CD4-positive, CD25-positive, alpha-beta regulatory T cell (primary cell): ENCODE data around the gene ZNF414. TPM values are rescaled to one million over a fixed set of nuclear protein-coding genes. Genes with fewer than 3 reads are reported as not detected.
A peak's percentile ranks its signal among the peaks of the same experiment; 100 is the strongest.

Experiments used
- ATAC-seq, 2 donors: fragments of 150-1000 bp; cut with Tn5 transposase; one replicate each; pipeline ENCODE4 v1.10.0; 2021; ENCODE audit warnings: low read depth in 2 of 2, moderate number of reproducible peaks in 2 of 2, moderate library complexity in 1 of 2
- DNase-seq, 3 donors: peaks; one replicate each; pipeline versions ENCODE4 v3.0.0 to v3.0.0-alpha.2; 2012 to 2022; ENCODE audit warnings: mixed read lengths in 1 of 3
- H3K27ac ChIP-seq: one replicate; pipeline ENCODE4 v1.7.0; 2013; ENCODE audit warnings: mild to moderate bottlenecking, low read length; ENCODE audit not compliant: insufficient read depth, poor library complexity, severe bottlenecking
- H3K27me3 ChIP-seq: one replicate; pipeline ENCODE4 v1.7.0; 2013; ENCODE audit warnings: low read length; ENCODE audit not compliant: control insufficient read depth, insufficient read depth
- H3K36me3 ChIP-seq: one replicate; pipeline ENCODE4 v1.7.0; 2013; ENCODE audit warnings: mild to moderate bottlenecking, low read length, moderate library complexity; ENCODE audit not compliant: control insufficient read depth, insufficient read depth
- H3K4me1 ChIP-seq: 2 replicates; pipeline ENCODE4 v1.7.0; 2013; ENCODE audit warnings: mild to moderate bottlenecking, low read length; ENCODE audit not compliant: insufficient read depth, control insufficient read depth, poor library complexity, severe bottlenecking
- H3K4me3 ChIP-seq: one replicate; pipeline ENCODE4 v1.7.0; 2013; ENCODE audit warnings: low read depth, mild to moderate bottlenecking, low read length, moderate library complexity
- H3K9me3 ChIP-seq, 2 experiments: 1 replicate in 1 of 2; 2 replicates in 1 of 2; pipeline ENCODE4 v1.7.0; 2013; ENCODE audit warnings: low read length in 2 of 2, mild to moderate bottlenecking in 1 of 2, moderate library complexity in 1 of 2; ENCODE audit not compliant: control insufficient read depth in 2 of 2
- H3K27ac Mint-ChIP-seq, 3 donors: one replicate each; pipeline ENCODE4 v1.8.0; 2020 to 2022; ENCODE audit warnings: mild to moderate bottlenecking in 3 of 3, mixed read lengths in 3 of 3, moderate library complexity in 2 of 3
- H3K27me3 Mint-ChIP-seq: one replicate; pipeline ENCODE4 v1.8.0; 2022; ENCODE audit warnings: mild to moderate bottlenecking, mixed read lengths
- H3K36me3 Mint-ChIP-seq: one replicate; pipeline ENCODE4 v1.8.0; 2020; ENCODE audit warnings: mixed read lengths
- H3K4me1 Mint-ChIP-seq, 4 donors: one replicate each; pipeline ENCODE4 v1.8.0; 2020 to 2022; ENCODE audit warnings: mixed read lengths in 4 of 4, mild to moderate bottlenecking in 1 of 4
- H3K4me3 Mint-ChIP-seq, 4 donors: one replicate each; pipeline ENCODE4 v1.8.0; 2020 to 2022; ENCODE audit warnings: mild to moderate bottlenecking in 4 of 4, mixed read lengths in 4 of 4, moderate library complexity in 3 of 4
- H3K9me3 Mint-ChIP-seq, 7 donors: one replicate each; pipeline ENCODE4 v1.8.0; 2020 to 2022; ENCODE audit warnings: mixed read lengths in 7 of 7, mild to moderate bottlenecking in 3 of 7, moderate library complexity in 2 of 7
- polyA plus RNA-seq, 4 donors: library from polyadenylated mRNA; unstranded; fragments of 300-500 nt; fragmentation: Illumina TruSeq; gene quantifications; one replicate each; pipeline ENCODE4 v1.2.3, GENCODE V29; 2021
- total RNA-seq: library from RNA; stranded (reverse); gene quantifications from one replicate; pipeline ENCODE4 v1.2.3, GENCODE V29; 2022

The ZNF414 gene
- total and polyA plus RNA-seq, 5 donors from 2014 or later: 9.7 to 35.1 (median 12.9) TPM

DNA sequence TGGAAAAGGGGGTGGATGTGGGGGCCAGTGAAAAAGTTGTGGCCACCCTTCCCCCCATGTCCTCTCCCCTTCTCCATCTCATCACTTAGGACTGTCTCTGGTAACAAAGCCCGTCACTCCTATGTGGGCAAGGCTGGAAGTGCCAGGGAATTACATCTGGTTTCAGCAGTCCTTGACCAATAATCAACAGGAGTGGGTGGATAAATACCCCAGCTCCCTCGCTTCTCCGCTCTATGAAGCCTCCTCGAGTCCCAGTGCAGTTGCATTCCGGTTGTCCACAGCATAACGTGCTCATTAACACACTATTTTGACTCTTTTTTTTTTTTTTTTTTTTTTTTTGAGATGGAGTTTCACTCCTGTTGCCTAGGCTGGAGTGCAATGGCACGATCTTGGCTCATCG is 31.8 kb upstream of the ZNF414 start:
- Histone ChIP-seq H3K27ac (no peak overlapping the region), H3K4me1 (no peaks in the 10 kb centered on the region), H3K9me3 (no peaks in the 10 kb centered on the region), H3K27me3 (no peaks in the 10 kb centered on the region), H3K36me3 (peaks cover 48% of the 10 kb centered on the region), H3K4me3 (no peak overlapping the region)
- Mint-ChIP-seq H3K27me3 (no peaks in the 10 kb centered on the region), H3K9me3 (no peaks in the 10 kb centered on the region), H3K36me3 (peaks cover 2% of the 10 kb centered on the region), H3K27ac (no peak overlapping the region), H3K4me3 (no peak overlapping the region), H3K4me1 (no peaks in the 10 kb centered on the region)
- ATAC-seq: no peak
- DNase-seq: no peak

DNA sequence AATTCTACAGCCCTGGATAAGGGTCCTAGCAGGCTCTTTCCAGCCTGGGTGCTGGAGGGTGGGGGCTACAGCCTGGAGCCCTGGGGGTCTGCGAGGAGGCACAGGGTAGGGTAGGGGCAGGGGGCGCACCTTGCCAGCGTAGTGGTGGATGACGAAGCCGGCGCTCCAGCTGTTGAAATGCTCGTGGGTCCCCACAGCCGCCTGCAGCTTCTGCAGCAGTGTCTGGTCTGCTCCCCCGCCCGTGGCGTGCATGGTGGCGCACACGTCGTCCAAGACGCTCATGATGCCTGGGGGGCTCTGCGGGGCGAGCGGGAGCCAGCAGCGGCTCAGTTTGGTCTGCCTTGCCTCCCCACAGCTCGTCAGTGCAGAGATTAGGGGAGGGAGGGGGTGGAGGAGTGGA is 30.2 kb upstream of the ZNF414 start:
- Mint-ChIP-seq H3K4me3 (no peak overlapping the region), H3K9me3 (no peaks in the 10 kb centered on the region), H3K27ac (no peak overlapping the region), H3K27me3 (no peaks in the 10 kb centered on the region), H3K36me3 (peaks cover 2% of the 10 kb centered on the region), H3K4me1 (no peaks in the 10 kb centered on the region)
- Histone ChIP-seq H3K27me3 (no peaks in the 10 kb centered on the region), H3K4me1 (no peaks in the 10 kb centered on the region), H3K4me3 (no peak overlapping the region), H3K27ac (no peak overlapping the region), H3K9me3 (no peaks in the 10 kb centered on the region), H3K36me3 (peaks cover 47% of the 10 kb centered on the region)
- ATAC-seq: no peak
- DNase-seq: no peak

DNA sequence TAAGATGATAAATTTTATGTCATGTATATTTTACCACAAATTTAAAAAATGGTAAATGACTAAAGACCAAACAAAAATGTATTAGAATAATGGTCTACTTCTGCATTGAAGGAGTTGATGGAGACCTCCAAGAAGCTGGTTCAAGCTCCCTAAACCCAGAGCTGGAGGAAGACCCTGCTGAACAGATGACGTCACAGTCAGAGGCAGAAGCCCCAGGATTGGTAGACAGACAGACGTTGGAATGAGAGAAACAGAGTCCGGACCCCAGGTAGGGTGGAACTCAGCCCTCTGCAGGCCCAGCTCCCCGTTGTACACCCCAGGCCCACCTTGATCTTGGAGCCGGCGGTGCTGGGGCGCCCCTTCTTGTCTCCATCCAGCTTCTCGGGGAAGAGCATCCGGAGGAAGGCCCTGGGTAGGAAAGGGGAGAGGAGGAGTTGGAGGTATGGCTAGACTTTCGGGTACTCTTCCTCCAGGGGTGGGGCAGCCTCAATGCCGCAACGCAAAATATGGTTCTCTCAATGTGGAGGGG is 25.7 kb upstream of the ZNF414 start:
- Histone ChIP-seq H3K27me3 (no peaks in the 10 kb centered on the region), H3K9me3 (no peaks in the 10 kb centered on the region), H3K4me3 (no peak overlapping the region), H3K36me3 (peaks cover 50% of the 10 kb centered on the region), H3K4me1 (no peaks in the 10 kb centered on the region), H3K27ac (no peak overlapping the region)
- no peaks in the 10 kb centered on the region for H3K27me3 Mint-ChIP-seq
- DNase-seq: no peak
- H3K9me3 Mint-ChIP-seq: no peaks in the 10 kb centered on the region
- ATAC-seq: no peak
- no peak overlapping the region for H3K27ac Mint-ChIP-seq
- H3K4me1 Mint-ChIP-seq: no peaks in the 10 kb centered on the region
- peaks cover 4% of the 10 kb centered on the region for H3K36me3 Mint-ChIP-seq
- H3K4me3 Mint-ChIP-seq: no peak overlapping the region

DNA sequence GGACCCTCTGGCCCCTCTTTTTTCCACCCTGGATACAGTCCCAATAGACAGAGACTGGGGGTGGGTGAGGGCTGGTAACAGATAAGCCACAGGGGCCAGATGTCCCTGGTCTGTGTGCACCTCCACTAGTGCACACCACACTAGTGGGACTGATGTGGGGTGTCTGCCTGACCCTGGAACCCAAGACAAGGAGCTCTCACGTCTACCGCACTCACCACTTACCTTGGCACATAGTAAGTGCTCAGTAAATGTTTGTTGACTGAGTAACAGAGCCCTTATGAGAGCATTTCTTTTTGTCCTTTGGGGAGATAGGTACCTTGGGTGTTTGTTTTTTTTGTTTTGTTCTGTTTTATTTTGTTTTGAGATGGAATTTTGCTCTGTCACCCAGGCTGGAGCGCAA is 23.1 kb upstream of the ZNF414 start:
- Mint-ChIP-seq H3K9me3 (no peaks in the 10 kb centered on the region), H3K27ac (peak overlapping the region in 1 of 3 donors; percentile 20), H3K4me1 (peaks cover 0 to 5% (median 0%) of the 10 kb centered on the region in 4 donors), H3K4me3 (no peak overlapping the region), H3K36me3 (peaks cover 4% of the 10 kb centered on the region), H3K27me3 (no peaks in the 10 kb centered on the region)
- Histone ChIP-seq H3K27me3 (no peaks in the 10 kb centered on the region), H3K9me3 (no peaks in the 10 kb centered on the region), H3K27ac (no peak overlapping the region), H3K4me1 (no peaks in the 10 kb centered on the region), H3K36me3 (peaks cover 58% of the 10 kb centered on the region), H3K4me3 (no peak overlapping the region)
- DNase-seq (no peak), ATAC-seq (no peak)

DNA sequence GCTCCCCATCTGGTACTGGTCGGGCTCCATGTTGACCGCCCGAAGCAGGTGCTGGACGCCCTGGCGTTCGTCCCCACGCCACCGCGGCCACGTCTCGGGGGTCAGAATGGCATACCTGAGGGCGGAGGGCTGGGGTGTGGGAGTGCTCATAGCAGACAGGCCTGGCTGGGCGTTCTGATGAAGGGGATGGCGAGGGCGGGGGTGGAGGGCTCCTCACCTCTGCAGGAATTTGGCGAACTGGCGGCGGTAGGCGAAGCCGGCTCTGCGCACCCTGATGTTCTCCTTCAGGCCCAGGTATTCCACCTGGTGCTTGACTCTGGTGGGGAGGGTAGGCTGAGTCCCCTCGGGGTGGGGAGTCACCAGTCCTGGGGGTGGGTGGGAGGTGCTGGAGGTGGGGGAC is 22.3 kb upstream of the ZNF414 start:
- H3K9me3 Mint-ChIP-seq: no peaks in the 10 kb centered on the region
- Histone ChIP-seq H3K27ac (no peak overlapping the region), H3K4me1 (no peaks in the 10 kb centered on the region), H3K9me3 (no peaks in the 10 kb centered on the region), H3K4me3 (no peak overlapping the region), H3K36me3 (peaks cover 57% of the 10 kb centered on the region), H3K27me3 (no peaks in the 10 kb centered on the region)
- ATAC-seq: no peak
- H3K4me1 Mint-ChIP-seq: peaks cover 0 to 6% (median 0%) of the 10 kb centered on the region in 4 donors
- peaks cover 4% of the 10 kb centered on the region for H3K36me3 Mint-ChIP-seq
- no peak for DNase-seq
- no peaks in the 10 kb centered on the region for H3K27me3 Mint-ChIP-seq
- peak overlapping the region in 2 of 3 donors; percentile 22 to 70 for H3K27ac Mint-ChIP-seq
- H3K4me3 Mint-ChIP-seq: no peak overlapping the region

DNA sequence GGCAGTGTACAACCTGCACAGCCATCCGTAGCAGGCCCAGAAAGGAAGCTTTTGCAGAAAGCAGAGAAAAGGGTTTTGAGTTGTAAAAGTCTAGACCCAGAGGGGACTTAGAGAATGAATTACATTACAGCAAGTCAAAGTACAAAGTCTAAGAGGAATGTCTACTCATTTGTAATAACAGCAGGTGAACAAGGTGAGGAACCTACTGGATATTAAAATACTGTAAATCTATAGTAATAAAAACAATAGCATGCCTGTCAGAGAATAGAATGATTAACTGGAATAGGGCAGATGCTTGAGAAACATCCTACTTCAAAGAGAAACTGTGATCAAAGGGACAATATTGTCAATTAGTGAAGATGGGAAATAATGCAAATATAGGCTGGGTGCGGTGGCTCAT is 18.3 kb upstream of the ZNF414 start:
- ATAC-seq (no peak), DNase-seq (no peak)
- H3K9me3 Mint-ChIP-seq: no peaks in the 10 kb centered on the region
- no peaks in the 10 kb centered on the region for H3K27me3 Mint-ChIP-seq
- H3K4me3 ChIP-seq: no peak overlapping the region
- no peaks in the 10 kb centered on the region for H3K9me3 ChIP-seq
- H3K4me1 Mint-ChIP-seq: peaks cover 0 to 12% (median 5%) of the 10 kb centered on the region in 4 donors
- no peaks in the 10 kb centered on the region for H3K27me3 ChIP-seq
- peaks cover 23% of the 10 kb centered on the region for H3K36me3 Mint-ChIP-seq
- no peak overlapping the region for H3K4me3 Mint-ChIP-seq
- H3K27ac Mint-ChIP-seq: peak overlapping the region in 2 of 3 donors; percentile 14 to 71
- peaks cover 65% of the 10 kb centered on the region for H3K36me3 ChIP-seq
- H3K4me1 ChIP-seq: no peaks in the 10 kb centered on the region
- H3K27ac ChIP-seq: no peak overlapping the region

DNA sequence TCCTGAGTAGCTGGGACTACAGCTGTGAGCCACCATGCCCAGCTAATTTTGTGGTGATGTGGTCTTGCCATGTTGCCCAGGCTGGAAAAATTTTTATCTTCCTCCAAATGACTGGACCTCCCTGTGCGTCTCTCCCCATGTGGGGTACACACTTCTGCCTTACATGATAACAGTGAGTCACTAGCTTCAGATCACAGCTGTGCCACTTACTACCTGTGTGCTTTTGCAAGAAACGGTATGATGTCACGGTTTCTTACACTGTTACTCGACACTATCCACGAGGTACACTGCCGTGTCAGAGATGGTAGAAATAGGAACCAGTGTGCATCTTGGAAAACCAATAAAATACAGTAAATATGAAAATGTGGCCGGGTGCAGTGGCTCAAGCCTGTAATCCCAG is 17.5 kb upstream of the ZNF414 start:
- ATAC-seq: no peak
- no peaks in the 10 kb centered on the region for H3K27me3 ChIP-seq
- H3K36me3 ChIP-seq: peaks cover 67% of the 10 kb centered on the region

DNA sequence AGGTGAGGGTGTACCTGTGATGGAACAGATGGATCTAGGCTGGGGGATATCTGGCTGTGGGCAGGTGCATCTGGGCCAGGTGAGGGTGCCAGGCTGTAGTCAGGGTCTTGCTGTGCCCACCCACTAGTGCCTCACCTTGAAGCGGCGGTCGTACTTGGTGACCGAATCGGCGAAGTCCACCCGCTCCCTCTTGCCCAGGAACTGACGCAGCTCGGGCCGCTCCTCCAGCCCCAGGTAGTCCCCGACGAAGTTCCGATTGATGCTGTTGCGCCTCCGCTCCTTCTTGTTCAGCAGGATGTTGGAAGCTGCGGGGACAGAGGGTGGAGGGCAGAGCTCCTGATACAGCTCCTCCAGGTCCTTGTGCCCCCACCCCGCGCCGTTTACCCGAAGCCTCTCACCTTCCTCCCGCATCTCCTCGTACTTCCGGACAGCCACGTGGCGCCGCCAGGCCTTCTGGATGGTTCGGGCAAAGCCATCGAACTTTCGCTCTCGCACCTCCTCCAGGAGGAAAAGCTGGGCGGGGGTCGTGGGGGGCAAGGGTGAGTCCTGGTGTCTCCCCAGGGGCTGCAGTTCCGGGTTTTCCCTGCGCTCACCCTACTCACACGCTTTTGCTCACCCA is 16.2 kb upstream of the ZNF414 start:
- H3K4me1 ChIP-seq: no peaks in the 10 kb centered on the region
- peak overlapping the region in 1 of 3 donors; percentile 87 for H3K27ac Mint-ChIP-seq
- peaks cover 0 to 17% (median 5%) of the 10 kb centered on the region in 4 donors for H3K4me1 Mint-ChIP-seq
- no peaks in the 10 kb centered on the region for H3K27me3 ChIP-seq
- DNase-seq: no peak
- H3K9me3 ChIP-seq: no peaks in the 10 kb centered on the region
- no peaks in the 10 kb centered on the region for H3K27me3 Mint-ChIP-seq
- H3K27ac ChIP-seq: no peak overlapping the region
- no peak overlapping the region for H3K4me3 Mint-ChIP-seq
- H3K36me3 Mint-ChIP-seq: peaks cover 25% of the 10 kb centered on the region
- ATAC-seq: no peak
- H3K36me3 ChIP-seq: peaks cover 71% of the 10 kb centered on the region
- no peak overlapping the region for H3K4me3 ChIP-seq
- no peaks in the 10 kb centered on the region for H3K9me3 Mint-ChIP-seq

More for the DNA sequence above, 17.5 kb upstream of the ZNF414 start:
- Mint-ChIP-seq H3K9me3 (no peaks in the 10 kb centered on the region), H3K4me3 (no peak overlapping the region), H3K36me3 (peaks cover 29% of the 10 kb centered on the region), H3K27ac (peak overlapping the region in 2 of 3 donors; percentile 40 to 71), H3K27me3 (no peaks in the 10 kb centered on the region), H3K4me1 (peaks cover 0 to 17% (median 5%) of the 10 kb centered on the region in 4 donors)
- no peak overlapping the region for H3K27ac ChIP-seq
- no peak overlapping the region for H3K4me3 ChIP-seq
- no peak for DNase-seq
- H3K4me1 ChIP-seq: no peaks in the 10 kb centered on the region
- H3K9me3 ChIP-seq: no peaks in the 10 kb centered on the region
